ENCODE results near the gene HOXA10. TPM values are rescaled to one million over a fixed set of nuclear protein-coding genes. Genes with fewer than 3 reads are reported as not detected.

The HOXA10 gene
- total RNA-seq, 6 experiments from 2014 or later = 38.9 to 43.5 (median 41.1) TPM

- Mint-ChIP-seq H3K4me1 (ENCODE audit: low read depth) (peaks cover 20% of the 10 kb centered on the region), H3K36me3 (ENCODE audit: low read depth) (peaks cover 19% of the 10 kb centered on the region), H3K27ac (no peak overlapping the region), H3K27me3 (ENCODE audit: insufficient read depth) (peaks cover 3% of the 10 kb centered on the region; the same call in 1 of the 2 replicates), H3K4me3 (no peak overlapping the region), H3K9me3 (no peaks in the 10 kb centered on the region)
- no peak for DNase-seq
- no peak for TF ChIP-seq CTCF (IDR thresholded peaks at IDR 0.05)
These were observed 34.6 kb downstream of the HOXA10 start for GRCh38 chr7:27139334-27140125.

- Mint-ChIP-seq H3K4me1 (ENCODE audit: low read depth) (peaks cover 26% of the 10 kb centered on the region), H3K27ac (no peak overlapping the region), H3K4me3 (no peak overlapping the region), H3K9me3 (no peaks in the 10 kb centered on the region), H3K27me3 (ENCODE audit: insufficient read depth) (peaks cover 3% of the 10 kb centered on the region; the same call in 1 of the 2 replicates), H3K36me3 (ENCODE audit: low read depth) (peaks cover 19% of the 10 kb centered on the region)
- TF ChIP-seq CTCF (IDR thresholded peaks at IDR 0.05) = no peak
- DNase-seq = no peak
These were observed 35.2 kb downstream of the HOXA10 start for GRCh38 chr7:27138985-27139333.

- TF ChIP-seq CTCF (IDR thresholded peaks at IDR 0.05) = no peak
- peaks cover 3% of the 10 kb centered on the region; the same call in 1 of the 2 replicates for H3K27me3 Mint-ChIP-seq (ENCODE audit: insufficient read depth)
- no peak overlapping the region for H3K4me3 Mint-ChIP-seq
- peaks cover 30% of the 10 kb centered on the region for H3K4me1 Mint-ChIP-seq (ENCODE audit: low read depth)
- no peak for DNase-seq
- H3K36me3 Mint-ChIP-seq (ENCODE audit: low read depth) = peaks cover 19% of the 10 kb centered on the region
- H3K9me3 Mint-ChIP-seq = no peaks in the 10 kb centered on the region
- H3K27ac Mint-ChIP-seq = no peak overlapping the region
These were observed 35.6 kb downstream of the HOXA10 start for GRCh38 chr7:27138472-27138871.

- Mint-ChIP-seq H3K4me3 (no peak overlapping the region), H3K36me3 (ENCODE audit: low read depth) (peaks cover 19% of the 10 kb centered on the region), H3K27me3 (ENCODE audit: insufficient read depth) (peaks cover 3% of the 10 kb centered on the region; the same call in 1 of the 2 replicates), H3K9me3 (no peaks in the 10 kb centered on the region), H3K27ac (no peak overlapping the region), H3K4me1 (ENCODE audit: low read depth) (peaks cover 27% of the 10 kb centered on the region)
- TF ChIP-seq CTCF (IDR thresholded peaks at IDR 0.05) = no peak
- no peak for DNase-seq
These were observed 36.3 kb downstream of the HOXA10 start for GRCh38 chr7:27137640-27138315.

GRCh38 chr7:27134392-27134791 lies 39.7 kb downstream of the HOXA10 start:
- peaks cover 10% of the 10 kb centered on the region for H3K36me3 Mint-ChIP-seq (ENCODE audit: low read depth)
- DNase-seq = peak; percentile 41
- H3K27me3 Mint-ChIP-seq (ENCODE audit: insufficient read depth) = no peaks in the 10 kb centered on the region; the same call in none of the 2 replicates
- TF ChIP-seq CTCF (IDR thresholded peaks at IDR 0.05) = no peak
- no peak overlapping the region for H3K4me3 Mint-ChIP-seq
- H3K27ac Mint-ChIP-seq = peak overlapping the region; percentile 44; the same call in 1 of the 2 replicates
- H3K9me3 Mint-ChIP-seq = no peaks in the 10 kb centered on the region
- H3K4me1 Mint-ChIP-seq (ENCODE audit: low read depth) = peaks cover 34% of the 10 kb centered on the region

Data from HFFc6 (cell line).